Measurements from ENCODE around the gene NRXN3.

- no peak for TF ChIP-seq CTCF (IDR thresholded peaks at IDR 0.05 in 4 of 5, conservative IDR thresholded peaks at IDR 0.05 in 1 of 5)
- no peak for TF ChIP-seq POLR2A (IDR thresholded peaks at IDR 0.05)
These were observed 870.6 kb downstream of the NRXN3 start for GRCh38 chr14:79040790-79041189.
